T-helper 1 cell treated with Interleukin-12 subunit alpha and Interleukin-12 subunit beta and Interleukin-4 antibody, amounts not matched to agents 30 μg/mL and 1 μg/mL, for 36 hours (primary cell): ENCODE measurements around the gene KCTD15.
A peak's percentile ranks its signal among the peaks of the same experiment; 100 is the strongest.

Experiments used
- H3K27ac Mint-ChIP-seq: one replicate; pipeline ENCODE4 v1.8.0; 2021; ENCODE audit warnings: mild to moderate bottlenecking, mixed read lengths
- H3K27me3 Mint-ChIP-seq: one replicate; pipeline ENCODE4 v1.8.0; 2021; ENCODE audit warnings: low read depth, mixed read lengths
- H3K36me3 Mint-ChIP-seq: one replicate; pipeline ENCODE4 v1.8.0; 2021; ENCODE audit warnings: low read depth, mixed read lengths
- H3K4me1 Mint-ChIP-seq: one replicate; pipeline ENCODE4 v1.8.0; 2021; ENCODE audit warnings: low read depth, mixed read lengths
- H3K4me3 Mint-ChIP-seq: one replicate; pipeline ENCODE4 v1.8.0; 2021; ENCODE audit warnings: mild to moderate bottlenecking, moderate library complexity, mixed read lengths
- H3K9me3 Mint-ChIP-seq: one replicate; pipeline ENCODE4 v1.8.0; 2021; ENCODE audit warnings: mixed read lengths

Gene KCTD15

GRCh38 chr19:33777753-33778088, 18.9 kb upstream of the KCTD15 start:
- H3K4me3 Mint-ChIP-seq, result no peak overlapping the region
- H3K27me3 Mint-ChIP-seq, result peaks cover 22% of the 10 kb centered on the region
- no peaks in the 10 kb centered on the region for H3K9me3 Mint-ChIP-seq
- H3K36me3 Mint-ChIP-seq, result no peaks in the 10 kb centered on the region
- H3K27ac Mint-ChIP-seq, result no peak overlapping the region
- H3K4me1 Mint-ChIP-seq, result peaks cover 3% of the 10 kb centered on the region

DNA sequence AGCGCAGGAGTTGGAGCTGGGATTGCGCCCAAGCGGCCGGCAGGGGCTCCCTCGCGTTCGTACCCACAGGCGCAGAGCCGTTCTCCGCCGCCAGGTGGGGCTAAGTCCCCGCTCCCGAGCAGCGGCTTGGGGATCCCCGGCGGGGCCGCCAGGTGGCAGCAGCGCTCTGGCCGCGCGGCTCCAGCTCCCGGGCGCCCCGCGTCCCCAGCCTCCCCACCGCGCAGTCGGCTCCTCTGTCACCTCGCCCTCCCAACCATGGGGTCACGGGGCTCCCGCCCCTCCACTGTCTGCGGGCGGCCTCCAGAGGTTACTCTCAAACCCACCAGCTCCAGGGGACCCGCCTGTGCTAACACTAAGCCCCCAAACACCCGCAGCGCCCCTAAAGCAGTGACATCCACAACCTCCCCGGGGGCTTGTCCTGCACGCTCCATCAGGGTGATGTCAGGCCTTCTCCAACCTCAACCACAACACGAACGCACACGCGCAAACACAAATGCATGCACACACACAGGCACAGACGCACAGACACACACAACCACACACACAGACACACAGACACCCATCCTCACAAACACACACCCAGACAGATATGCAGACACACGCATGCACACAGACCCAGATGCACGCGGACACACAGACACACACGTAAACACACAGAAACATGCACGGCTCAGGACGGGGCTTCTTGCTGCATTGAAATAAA, 18.4 kb upstream of the KCTD15 start:
- Mint-ChIP-seq H3K4me3 (no peak overlapping the region), H3K9me3 (no peaks in the 10 kb centered on the region), H3K27ac (no peak overlapping the region), H3K4me1 (peaks cover 3% of the 10 kb centered on the region), H3K27me3 (peaks cover 22% of the 10 kb centered on the region), H3K36me3 (no peaks in the 10 kb centered on the region)

DNA sequence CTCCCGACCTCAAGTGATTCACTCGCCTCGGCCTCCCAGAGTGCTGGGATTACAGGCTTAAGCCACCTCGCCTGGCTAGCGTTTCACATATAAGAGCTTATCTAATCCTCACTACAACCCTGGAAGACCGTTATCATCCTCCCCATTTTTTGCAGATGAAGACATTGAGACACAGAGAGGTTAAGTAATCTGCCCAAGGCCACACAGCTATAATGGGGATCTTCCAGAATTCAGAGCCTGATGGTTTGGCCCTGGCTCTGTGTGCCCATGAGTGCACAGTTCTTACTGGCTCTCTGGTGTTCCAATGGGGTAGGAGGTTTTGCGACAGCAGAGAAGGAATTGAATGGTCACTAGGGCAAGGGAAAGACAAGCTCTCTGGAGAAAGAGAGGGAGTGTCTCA, 16.8 kb upstream of the KCTD15 start:
- Mint-ChIP-seq H3K27me3 (peaks cover 25% of the 10 kb centered on the region), H3K27ac (no peak overlapping the region), H3K36me3 (no peaks in the 10 kb centered on the region), H3K9me3 (no peaks in the 10 kb centered on the region), H3K4me1 (peaks cover 4% of the 10 kb centered on the region), H3K4me3 (no peak overlapping the region)

DNA sequence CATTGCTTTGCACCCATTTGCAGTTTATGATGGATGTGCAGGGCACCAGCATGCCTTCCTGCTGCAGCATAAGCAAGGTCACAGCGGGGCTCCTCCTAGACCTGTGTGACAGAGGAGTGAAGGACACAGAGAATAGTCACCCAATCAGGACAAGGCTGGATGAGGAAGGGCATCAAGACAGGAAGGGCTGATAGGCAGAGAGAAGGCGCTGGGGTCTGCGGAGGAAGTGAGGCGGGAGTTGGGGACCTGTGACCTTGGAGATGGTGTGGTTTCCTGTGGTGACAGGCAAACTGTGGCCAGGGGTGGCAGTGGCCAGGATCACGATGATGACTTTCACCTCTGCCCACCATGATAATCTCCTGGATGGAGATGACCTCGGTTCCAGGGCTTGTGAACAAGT, 16.4 kb upstream of the KCTD15 start:
- H3K4me3 Mint-ChIP-seq, result no peak overlapping the region
- peaks cover 5% of the 10 kb centered on the region for H3K4me1 Mint-ChIP-seq
- H3K9me3 Mint-ChIP-seq, result no peaks in the 10 kb centered on the region
- no peak overlapping the region for H3K27ac Mint-ChIP-seq
- H3K27me3 Mint-ChIP-seq, result peaks cover 25% of the 10 kb centered on the region
- no peaks in the 10 kb centered on the region for H3K36me3 Mint-ChIP-seq

GRCh38 chr19:33780746-33781145, 15.9 kb upstream of the KCTD15 start:
- Mint-ChIP-seq H3K9me3 (no peaks in the 10 kb centered on the region), H3K27ac (no peak overlapping the region), H3K36me3 (no peaks in the 10 kb centered on the region), H3K27me3 (peaks cover 28% of the 10 kb centered on the region), H3K4me1 (peaks cover 10% of the 10 kb centered on the region), H3K4me3 (no peak overlapping the region)

DNA sequence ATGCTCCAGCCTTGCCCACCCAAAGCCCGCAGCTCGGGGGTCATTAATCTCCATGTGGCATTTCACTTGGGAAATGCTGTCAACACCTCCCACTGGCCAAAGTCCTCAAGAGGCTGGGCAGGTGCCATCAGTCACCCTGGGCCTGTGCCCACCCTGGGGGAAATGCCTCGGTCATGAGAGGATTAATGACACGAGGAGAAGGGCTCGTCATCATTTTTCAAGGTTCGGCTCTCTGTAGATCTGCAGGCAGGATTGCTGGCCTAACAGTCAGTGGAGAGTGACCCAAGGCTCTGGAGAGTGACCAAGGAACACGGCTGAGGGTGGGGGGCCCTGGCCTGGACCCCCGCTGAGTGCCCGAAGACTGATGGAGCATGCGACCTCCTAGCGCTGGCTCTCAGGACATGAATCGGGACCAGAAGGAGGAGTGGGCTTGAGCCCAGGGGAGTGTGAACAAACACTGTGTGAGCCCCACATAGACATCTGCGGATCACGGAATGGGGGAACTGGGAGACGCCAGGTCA, 15.2 kb upstream of the KCTD15 start:
- peaks cover 14% of the 10 kb centered on the region for H3K4me1 Mint-ChIP-seq
- no peaks in the 10 kb centered on the region for H3K9me3 Mint-ChIP-seq
- H3K4me3 Mint-ChIP-seq, result no peak overlapping the region
- peaks cover 32% of the 10 kb centered on the region for H3K27me3 Mint-ChIP-seq
- H3K27ac Mint-ChIP-seq, result no peak overlapping the region
- no peaks in the 10 kb centered on the region for H3K36me3 Mint-ChIP-seq

- Mint-ChIP-seq H3K36me3 (no peaks in the 10 kb centered on the region), H3K4me3 (no peak overlapping the region), H3K4me1 (peaks cover 14% of the 10 kb centered on the region), H3K9me3 (no peaks in the 10 kb centered on the region), H3K27me3 (peaks cover 32% of the 10 kb centered on the region), H3K27ac (no peak overlapping the region)
Observed at GRCh38 chr19:33781996-33782395, 14.7 kb upstream of the KCTD15 start.

- H3K36me3 Mint-ChIP-seq, result no peaks in the 10 kb centered on the region
- H3K9me3 Mint-ChIP-seq, result no peaks in the 10 kb centered on the region
- H3K27me3 Mint-ChIP-seq, result peaks cover 30% of the 10 kb centered on the region
- H3K27ac Mint-ChIP-seq, result no peak overlapping the region
- no peak overlapping the region for H3K4me3 Mint-ChIP-seq
- H3K4me1 Mint-ChIP-seq, result peaks cover 11% of the 10 kb centered on the region
Observed at GRCh38 chr19:33784432-33784831, 12.2 kb upstream of the KCTD15 start.

DNA sequence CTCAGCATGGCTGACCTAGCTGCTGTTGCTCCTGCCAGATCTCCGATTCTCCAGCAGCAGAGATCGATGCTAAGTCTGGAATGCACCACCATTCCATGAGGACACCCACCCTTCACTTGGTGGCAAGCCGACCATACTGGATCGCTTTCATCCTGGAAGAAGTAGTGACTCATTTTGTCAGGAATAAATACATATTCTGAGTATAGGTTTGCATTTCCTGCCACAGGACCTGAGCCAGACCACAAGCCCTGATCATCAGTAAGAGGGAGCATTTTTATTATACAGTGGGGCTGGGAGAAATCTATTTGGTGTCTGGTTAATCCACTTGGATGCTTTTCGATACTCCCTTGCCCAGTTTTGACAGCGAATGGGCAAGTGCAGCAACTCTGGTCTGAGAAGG, 10.9 kb upstream of the KCTD15 start:
- Mint-ChIP-seq H3K9me3 (no peaks in the 10 kb centered on the region), H3K36me3 (no peaks in the 10 kb centered on the region), H3K27ac (no peak overlapping the region), H3K4me1 (peaks cover 11% of the 10 kb centered on the region), H3K27me3 (peaks cover 30% of the 10 kb centered on the region), H3K4me3 (peak overlapping the region; percentile 2)

- peaks cover 43% of the 10 kb centered on the region for H3K27me3 Mint-ChIP-seq
- peaks cover 14% of the 10 kb centered on the region for H3K4me1 Mint-ChIP-seq
- H3K4me3 Mint-ChIP-seq, result no peak overlapping the region
- H3K27ac Mint-ChIP-seq, result no peak overlapping the region
- H3K36me3 Mint-ChIP-seq, result no peaks in the 10 kb centered on the region
- no peaks in the 10 kb centered on the region for H3K9me3 Mint-ChIP-seq
Observed at GRCh38 chr19:33788676-33789075, 8.0 kb upstream of the KCTD15 start.

GRCh38 chr19:33789344-33789743, 7.3 kb upstream of the KCTD15 start:
- no peaks in the 10 kb centered on the region for H3K9me3 Mint-ChIP-seq
- H3K4me1 Mint-ChIP-seq, result peaks cover 14% of the 10 kb centered on the region
- H3K4me3 Mint-ChIP-seq, result no peak overlapping the region

DNA sequence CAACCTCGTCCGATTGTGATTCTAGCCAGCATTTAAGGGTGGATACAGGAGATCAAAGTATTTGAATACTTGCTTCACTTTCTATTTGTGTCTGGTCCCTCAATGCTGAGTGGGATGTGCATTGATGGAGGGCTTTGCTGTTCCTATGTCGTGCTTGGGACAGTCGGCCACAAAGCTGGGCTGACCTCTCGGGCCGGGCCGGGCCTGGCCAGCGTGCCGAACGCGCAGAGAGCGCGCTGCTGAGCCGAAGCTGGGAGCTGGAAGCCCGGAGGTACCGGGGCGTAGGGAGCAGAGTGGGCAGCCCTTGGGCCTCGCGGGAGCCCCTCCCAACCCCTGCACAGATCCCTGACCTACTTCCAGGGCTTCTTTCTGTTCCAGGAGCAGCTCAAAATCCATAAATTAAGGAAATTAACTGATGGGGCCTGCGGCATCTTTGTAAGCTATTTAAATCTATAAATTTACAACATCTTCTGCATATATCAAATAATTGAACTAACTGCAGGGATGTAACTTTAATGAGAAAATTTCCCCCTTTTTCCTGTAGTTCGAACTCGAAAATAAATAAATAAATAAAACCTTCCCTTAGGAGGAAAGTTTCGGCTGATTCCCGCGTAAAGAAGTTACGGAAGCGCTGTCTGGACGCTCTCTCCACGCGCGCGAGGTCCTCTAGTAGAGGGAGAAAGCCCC, 1.8 kb upstream of the KCTD15 start:
- Mint-ChIP-seq H3K27me3 (peaks cover 40% of the 10 kb centered on the region), H3K27ac (no peak overlapping the region), H3K36me3 (no peaks in the 10 kb centered on the region), H3K9me3 (no peaks in the 10 kb centered on the region), H3K4me1 (peaks cover 6% of the 10 kb centered on the region), H3K4me3 (peak overlapping the region; percentile 68)

More at GRCh38 chr19:33789344-33789743, 7.3 kb upstream of the KCTD15 start:
- no peak overlapping the region for H3K27ac Mint-ChIP-seq
- peaks cover 42% of the 10 kb centered on the region for H3K27me3 Mint-ChIP-seq
- H3K36me3 Mint-ChIP-seq, result no peaks in the 10 kb centered on the region

GRCh38 chr19:33795370-33796163, 1.1 kb upstream of the KCTD15 start:
- peaks cover 6% of the 10 kb centered on the region for H3K4me1 Mint-ChIP-seq
- no peak overlapping the region for H3K27ac Mint-ChIP-seq
- H3K36me3 Mint-ChIP-seq, result no peaks in the 10 kb centered on the region
- H3K4me3 Mint-ChIP-seq, result peak overlapping the region; percentile 69
- peaks cover 39% of the 10 kb centered on the region for H3K27me3 Mint-ChIP-seq
- no peaks in the 10 kb centered on the region for H3K9me3 Mint-ChIP-seq

DNA sequence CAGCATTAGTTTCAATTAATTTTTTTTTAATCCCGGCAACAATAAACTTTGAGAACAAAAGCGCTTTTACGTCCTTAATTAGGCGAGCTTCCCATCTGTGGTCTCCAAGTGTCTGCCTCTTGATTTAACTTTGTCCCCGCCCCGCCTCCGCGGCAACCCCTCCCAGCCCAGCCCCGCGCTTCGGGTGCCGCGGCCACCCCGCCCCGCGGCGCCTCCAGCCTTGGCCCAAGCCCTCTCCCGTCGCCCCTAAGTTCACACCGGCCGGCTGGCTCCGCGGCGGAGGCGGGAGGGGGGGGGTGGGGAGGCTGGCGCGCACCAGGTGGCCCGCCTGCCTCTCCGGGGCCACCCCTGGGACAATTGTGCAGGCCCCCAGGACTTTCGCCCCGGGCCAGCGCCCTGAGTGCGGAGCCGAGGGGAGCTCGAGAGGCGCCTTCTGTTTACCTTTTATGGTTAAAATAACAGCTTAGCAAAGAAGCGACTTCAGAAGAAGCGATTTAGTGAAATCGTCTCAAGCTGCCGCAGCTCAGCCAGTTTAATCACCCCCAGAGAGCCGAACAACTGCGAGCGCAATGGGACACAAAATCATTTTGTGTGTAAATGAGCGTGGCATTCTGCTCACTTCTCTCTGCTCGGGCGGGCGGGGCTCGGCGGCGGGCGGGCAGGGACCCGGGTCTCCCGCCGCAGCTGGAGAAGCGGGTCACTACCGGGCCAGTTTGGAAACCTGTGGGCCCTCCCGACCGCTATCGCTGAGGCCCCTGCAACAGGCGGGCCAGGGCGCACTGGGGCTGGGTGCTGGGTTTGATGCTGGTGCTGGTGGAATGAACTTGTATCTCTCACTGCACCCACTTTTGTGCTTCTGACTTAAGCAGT, 1.4 kb downstream of the KCTD15 start:
- Mint-ChIP-seq H3K27ac (no peak overlapping the region), H3K4me3 (peak overlapping the region; percentile 66), H3K9me3 (no peaks in the 10 kb centered on the region), H3K27me3 (peaks cover 24% of the 10 kb centered on the region), H3K36me3 (no peaks in the 10 kb centered on the region), H3K4me1 (peaks cover 3% of the 10 kb centered on the region)
